ENCODE results near the gene USP40. TPM values are rescaled to one million over a fixed set of nuclear protein-coding genes. Genes with fewer than 3 reads are reported as not detected.

Gene USP40
- total and polyA plus RNA-seq, 10 of the 15 experiments (the other 5 are each of a cell fraction or from before 2014, with no cell fraction given), result 3.4 to 20.8 (median 15.2) TPM

GRCh38 chr2:233433794-233434193 lies 132.8 kb downstream of the USP40 start:
- ATAC-seq, result no peak
- BruUV-seq (replicated peaks), result no TSS peak
- POLR2A ChIA-PET, result no interaction called here
- no peak for TF ChIP-seq PKNOX1 (IDR thresholded peaks at IDR 0.05)
- TF ChIP-seq BHLHE40 (IDR thresholded peaks at IDR 0.05; ENCODE audit: borderline replicate concordance in 1 of 2, low read depth in 2 of 2, low read length in 1 of 2), result no peak
- TF ChIP-seq BACH1 (IDR thresholded peaks at IDR 0.05; ENCODE audit: borderline replicate concordance), result no peak
- TF ChIP-seq, protein P1, sequence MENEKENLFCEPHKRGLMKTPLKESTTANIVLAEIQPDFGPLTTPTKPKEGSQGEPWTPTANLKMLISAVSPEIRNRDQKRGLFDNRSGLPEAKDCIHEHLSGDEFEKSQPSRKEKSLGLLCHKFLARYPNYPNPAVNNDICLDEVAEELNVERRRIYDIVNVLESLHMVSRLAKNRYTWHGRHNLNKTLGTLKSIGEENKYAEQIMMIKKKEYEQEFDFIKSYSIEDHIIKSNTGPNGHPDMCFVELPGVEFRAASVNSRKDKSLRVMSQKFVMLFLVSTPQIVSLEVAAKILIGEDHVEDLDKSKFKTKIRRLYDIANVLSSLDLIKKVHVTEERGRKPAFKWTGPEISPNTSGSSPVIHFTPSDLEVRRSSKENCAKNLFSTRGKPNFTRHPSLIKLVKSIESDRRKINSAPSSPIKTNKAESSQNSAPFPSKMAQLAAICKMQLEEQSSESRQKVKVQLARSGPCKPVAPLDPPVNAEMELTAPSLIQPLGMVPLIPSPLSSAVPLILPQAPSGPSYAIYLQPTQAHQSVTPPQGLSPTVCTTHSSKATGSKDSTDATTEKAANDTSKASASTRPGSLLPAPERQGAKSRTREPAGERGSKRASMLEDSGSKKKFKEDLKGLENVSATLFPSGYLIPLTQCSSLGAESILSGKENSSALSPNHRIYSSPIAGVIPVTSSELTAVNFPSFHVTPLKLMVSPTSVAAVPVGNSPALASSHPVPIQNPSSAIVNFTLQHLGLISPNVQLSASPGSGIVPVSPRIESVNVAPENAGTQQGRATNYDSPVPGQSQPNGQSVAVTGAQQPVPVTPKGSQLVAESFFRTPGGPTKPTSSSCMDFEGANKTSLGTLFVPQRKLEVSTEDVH (IDR thresholded peaks at IDR 0.05; ENCODE audit: low read depth, partially characterized antibody), result no peak
- no peak for TF ChIP-seq ZNF687 (IDR thresholded peaks at IDR 0.05)
- TF ChIP-seq SMARCA5 (IDR thresholded peaks at IDR 0.05), result no peak
- TF ChIP-seq, protein P2, sequence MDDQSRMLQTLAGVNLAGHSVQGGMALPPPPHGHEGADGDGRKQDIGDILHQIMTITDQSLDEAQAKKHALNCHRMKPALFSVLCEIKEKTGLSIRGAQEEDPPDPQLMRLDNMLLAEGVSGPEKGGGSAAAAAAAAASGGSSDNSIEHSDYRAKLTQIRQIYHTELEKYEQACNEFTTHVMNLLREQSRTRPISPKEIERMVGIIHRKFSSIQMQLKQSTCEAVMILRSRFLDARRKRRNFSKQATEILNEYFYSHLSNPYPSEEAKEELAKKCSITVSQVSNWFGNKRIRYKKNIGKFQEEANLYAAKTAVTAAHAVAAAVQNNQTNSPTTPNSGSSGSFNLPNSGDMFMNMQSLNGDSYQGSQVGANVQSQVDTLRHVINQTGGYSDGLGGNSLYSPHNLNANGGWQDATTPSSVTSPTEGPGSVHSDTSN (IDR thresholded peaks at IDR 0.05; ENCODE audit: insufficient replicate concordance, low read depth, low read length), result no peak
- no peak for TF ChIP-seq HDGF (IDR thresholded peaks at IDR 0.05)
- TF ChIP-seq KDM1A (IDR thresholded peaks at IDR 0.05; ENCODE audit: borderline replicate concordance), result no peak
- TF ChIP-seq RFX5 (IDR thresholded peaks at IDR 0.05; ENCODE audit: low read depth, low read length), result no peak
- TF ChIP-seq, protein P3, sequence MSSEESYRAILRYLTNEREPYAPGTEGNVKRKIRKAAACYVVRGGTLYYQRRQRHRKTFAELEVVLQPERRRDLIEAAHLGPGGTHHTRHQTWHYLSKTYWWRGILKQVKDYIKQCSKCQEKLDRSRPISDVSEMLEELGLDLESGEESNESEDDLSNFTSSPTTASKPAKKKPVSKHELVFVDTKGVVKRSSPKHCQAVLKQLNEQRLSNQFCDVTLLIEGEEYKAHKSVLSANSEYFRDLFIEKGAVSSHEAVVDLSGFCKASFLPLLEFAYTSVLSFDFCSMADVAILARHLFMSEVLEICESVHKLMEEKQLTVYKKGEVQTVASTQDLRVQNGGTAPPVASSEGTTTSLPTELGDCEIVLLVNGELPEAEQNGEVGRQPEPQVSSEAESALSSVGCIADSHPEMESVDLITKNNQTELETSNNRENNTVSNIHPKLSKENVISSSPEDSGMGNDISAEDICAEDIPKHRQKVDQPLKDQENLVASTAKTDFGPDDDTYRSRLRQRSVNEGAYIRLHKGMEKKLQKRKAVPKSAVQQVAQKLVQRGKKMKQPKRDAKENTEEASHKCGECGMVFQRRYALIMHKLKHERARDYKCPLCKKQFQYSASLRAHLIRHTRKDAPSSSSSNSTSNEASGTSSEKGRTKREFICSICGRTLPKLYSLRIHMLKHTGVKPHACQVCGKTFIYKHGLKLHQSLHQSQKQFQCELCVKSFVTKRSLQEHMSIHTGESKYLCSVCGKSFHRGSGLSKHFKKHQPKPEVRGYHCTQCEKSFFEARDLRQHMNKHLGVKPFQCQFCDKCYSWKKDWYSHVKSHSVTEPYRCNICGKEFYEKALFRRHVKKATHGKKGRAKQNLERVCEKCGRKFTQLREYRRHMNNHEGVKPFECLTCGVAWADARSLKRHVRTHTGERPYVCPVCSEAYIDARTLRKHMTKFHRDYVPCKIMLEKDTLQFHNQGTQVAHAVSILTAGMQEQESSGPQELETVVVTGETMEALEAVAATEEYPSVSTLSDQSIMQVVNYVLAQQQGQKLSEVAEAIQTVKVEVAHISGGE (CRISPR knock-in tag; IDR thresholded peaks at IDR 0.05), result no peak

More at GRCh38 chr2:233433794-233434193, 132.8 kb downstream of the USP40 start:
- Histone ChIP-seq H3K9ac (ENCODE audit: control insufficient read depth, insufficient read depth, low read length) (no peak overlapping the region), H3K4me3 (no peak overlapping the region), H3K27me3 (replicated peaks in 1 of 2; ENCODE audit: control insufficient read depth in 2 of 2, insufficient read depth in 2 of 2, low read length in 1 of 2) (no peaks in the 10 kb centered on the region), H3K4me2 (ENCODE audit: control insufficient read depth, insufficient read depth) (no peak overlapping the region), H4K20me1 (ENCODE audit: control insufficient read depth, insufficient read depth) (no peaks in the 10 kb centered on the region; the same call in 1 of the 2 replicates), H3K27ac (ENCODE audit: control insufficient read depth, insufficient read depth) (no peak overlapping the region), H3K79me2 (ENCODE audit: control insufficient read depth, insufficient read depth, low read length) (no peaks in the 10 kb centered on the region; the same call in 1 of the 2 replicates), H3K4me1 (ENCODE audit: control insufficient read depth, insufficient read depth, low read length) (peaks cover 5% of the 10 kb centered on the region), H3K36me3 (ENCODE audit: control insufficient read depth in 2 of 2, insufficient read depth in 2 of 2, low read length in 1 of 2) (peaks cover 23 to 33% of the 10 kb centered on the region in 2 experiments), H3K9me3 (replicated peaks; ENCODE audit: control insufficient read depth, insufficient read depth, low read length) (no peaks in the 10 kb centered on the region), H2AFZ (ENCODE audit: control insufficient read depth, low read depth, low read length) (no peak overlapping the region)
- RAD21 ChIA-PET (ENCODE audit: unreplicated experiment), result no interaction called here
- FAIRE-seq, result no peak
- in situ Hi-C loops (cut with MboI) (no loop called here), intact Hi-C loops (cut with micrococcal nuclease; ENCODE audit: unreplicated experiment) (no loop called here)
- CTCF ChIA-PET, result interaction anchor here (0.7 to 1.7 kb wide), 3 partner anchors 9 to 52 kb away, joined by 3 to 10 read pairs (median 7); no protein-coding TSS in a partner anchor
- no peak for DNase-seq (ENCODE audit: low read depth, low spot score)
- 100% methylated on average over 1 of the region's 1 CpG for WGBS (ENCODE audit: insufficient coverage, insufficient replicate concordance, low lambda C conversion rate, missing lambda C conversion rate)
- SMC1A ChIA-PET (ENCODE audit: uncharacterized antibody, unreplicated experiment), result interaction anchor here (0.7 to 4.1 kb wide), 3 partner anchors 10 to 15 kb away, joined by 3 to 14 read pairs (median 6); no protein-coding TSS in a partner anchor

Measured in GM12878 (cell line).